Caco-2 (cell line): ENCODE measurements around the gene WDR3. TPM values are rescaled to one million over a fixed set of nuclear protein-coding genes. Genes with fewer than 3 reads are reported as not detected.

Experiments used
- BruUV-seq: library from RNA; stranded (reverse); fragments of 400-500 nt; replicated peaks from 2 replicates; lab custom pipeline; 2021; lab: Mats Ljungman, UMichigan
- CTCF ChIA-PET: fragments of 300-600 bp; sonication (Branson Sonifier 250); formaldehyde crosslinking; loops from one replicate; lab custom pipeline; 2022; ENCODE audit warnings: antibody characterized with exemption; lab: Charles Lee
- POLR2A ChIA-PET: fragments of 300-600 bp; sonication (Branson Sonifier 250); formaldehyde crosslinking; loops from one replicate; lab custom pipeline; 2022; ENCODE audit warnings: antibody characterized with exemption; lab: Charles Lee
- DNase-seq, 2 experiments: peaks; one replicate each; pipeline versions ENCODE4 v3.0.0 to v3.0.0-alpha.2; 2020 to 2022
- H3K27me3 ChIP-seq: replicated peaks from 2 replicates; pipeline ENCODE4 v1.6.0; 2011; ENCODE audit warnings: low read length; ENCODE audit not compliant: control insufficient read depth, insufficient read depth
- H3K36me3 ChIP-seq: 2 replicates; pipeline ENCODE4 v1.5.1; 2011; ENCODE audit warnings: low read length; ENCODE audit not compliant: control insufficient read depth, insufficient read depth
- H3K4me1 ChIP-seq: fragments of 250-450 bp; sonication (Bioruptor Pico); 2 replicates; pipeline ENCODE4 v1.5.1; 2020; ENCODE audit warnings: mild to moderate bottlenecking
- H3K4me3 ChIP-seq: 2 replicates; pipeline ENCODE4 v1.5.1; 2011; ENCODE audit warnings: low read depth, mild to moderate bottlenecking, control low read depth, low read length
- H3K9me3 ChIP-seq: fragments of 250-450 bp; sonication (Bioruptor Pico); 2 replicates; pipeline ENCODE4 v1.5.1; 2020; ENCODE audit warnings: mild to moderate bottlenecking, moderate library complexity
- H3K27ac Mint-ChIP-seq: one replicate; pipeline ENCODE4 v1.8.0; 2022; ENCODE audit warnings: mixed read lengths; ENCODE audit not compliant: unreplicated experiment
- H3K27me3 Mint-ChIP-seq: one replicate; pipeline ENCODE4 v1.8.0; 2022; ENCODE audit warnings: mixed read lengths; ENCODE audit not compliant: insufficient read depth, unreplicated experiment
- H3K36me3 Mint-ChIP-seq: one replicate; pipeline ENCODE4 v1.8.0; 2022; ENCODE audit warnings: mild to moderate bottlenecking, mixed read lengths; ENCODE audit not compliant: insufficient read depth, unreplicated experiment
- H3K4me1 Mint-ChIP-seq: one replicate; pipeline ENCODE4 v1.8.0; 2022; ENCODE audit warnings: low read depth, mixed read lengths; ENCODE audit not compliant: unreplicated experiment
- H3K4me3 Mint-ChIP-seq: one replicate; pipeline ENCODE4 v1.8.0; 2022; ENCODE audit warnings: mild to moderate bottlenecking, moderate library complexity, mixed read lengths; ENCODE audit not compliant: unreplicated experiment
- H3K9me3 Mint-ChIP-seq: one replicate; pipeline ENCODE4 v1.8.0; 2022; ENCODE audit warnings: mixed read lengths; ENCODE audit not compliant: unreplicated experiment
- intact Hi-C: fragments of 100-400 bp; cut with micrococcal nuclease; formaldehyde crosslinking; loops from one replicate; pipeline ENCODE4 v1.10.0; 2022; ENCODE audit not compliant: unreplicated experiment
- total RNA-seq: library from RNA; stranded (reverse); gene quantifications from 2 replicates; pipeline ENCODE4 v1.2.3, GENCODE V29; 2022
- TF ChIP-seq, protein P1 (sequence below), 2 experiments: fragments of 200-600 bp in 1 of 2; IDR thresholded peaks; 1 replicate in 1 of 2; 2 replicates in 1 of 2; pipeline versions ENCODE4 v1.5.1 to v1.8.0; 2011 to 2022; ENCODE audit warnings: antibody characterized with exemption in 1 of 2, control low read depth in 1 of 2, inconsistent platforms in 1 of 2, low read depth in 1 of 2, low read length in 1 of 2, mild to moderate bottlenecking in 1 of 2, moderate library complexity in 1 of 2; ENCODE audit not compliant: insufficient read depth in 1 of 2, severe bottlenecking in 1 of 2, unreplicated experiment in 1 of 2

The WDR3 gene
- total RNA-seq, 1 experiment from 2014 or later = 27.0 TPM

DNA sequence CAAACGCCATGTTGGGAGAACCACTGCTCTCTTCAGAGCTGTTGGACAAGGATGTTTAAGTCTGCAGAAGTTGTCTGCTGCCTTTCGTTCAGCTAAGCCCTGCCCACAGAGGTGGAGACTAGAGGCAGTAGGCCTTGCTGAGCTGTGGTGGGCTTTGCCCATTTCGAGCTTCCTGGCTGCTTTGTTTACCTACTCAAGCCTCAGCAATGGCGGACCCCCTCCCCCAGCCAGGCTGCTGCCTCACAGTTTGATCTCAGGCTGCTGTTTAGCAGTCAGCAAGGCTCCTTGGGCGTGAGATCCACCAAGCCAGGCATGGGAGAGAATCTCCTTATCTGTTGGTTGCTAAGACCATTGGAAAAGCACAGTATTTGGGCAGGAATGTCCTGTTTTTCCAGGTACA lies 74.8 kb downstream of the WDR3 start:
- H3K4me1 ChIP-seq = no peaks in the 10 kb centered on the region
- H3K9me3 ChIP-seq = no peaks in the 10 kb centered on the region
- no peak overlapping the region for H3K4me3 ChIP-seq
- intact Hi-C loops = no loop called here
- Mint-ChIP-seq H3K9me3 (no peaks in the 10 kb centered on the region), H3K36me3 (no peaks in the 10 kb centered on the region), H3K4me3 (no peak overlapping the region), H3K27ac (no peak overlapping the region), H3K4me1 (no peaks in the 10 kb centered on the region), H3K27me3 (peaks cover 9% of the 10 kb centered on the region)
- POLR2A ChIA-PET = no interaction called here
- no peaks in the 10 kb centered on the region for H3K27me3 ChIP-seq
- TF ChIP-seq, protein P1, sequence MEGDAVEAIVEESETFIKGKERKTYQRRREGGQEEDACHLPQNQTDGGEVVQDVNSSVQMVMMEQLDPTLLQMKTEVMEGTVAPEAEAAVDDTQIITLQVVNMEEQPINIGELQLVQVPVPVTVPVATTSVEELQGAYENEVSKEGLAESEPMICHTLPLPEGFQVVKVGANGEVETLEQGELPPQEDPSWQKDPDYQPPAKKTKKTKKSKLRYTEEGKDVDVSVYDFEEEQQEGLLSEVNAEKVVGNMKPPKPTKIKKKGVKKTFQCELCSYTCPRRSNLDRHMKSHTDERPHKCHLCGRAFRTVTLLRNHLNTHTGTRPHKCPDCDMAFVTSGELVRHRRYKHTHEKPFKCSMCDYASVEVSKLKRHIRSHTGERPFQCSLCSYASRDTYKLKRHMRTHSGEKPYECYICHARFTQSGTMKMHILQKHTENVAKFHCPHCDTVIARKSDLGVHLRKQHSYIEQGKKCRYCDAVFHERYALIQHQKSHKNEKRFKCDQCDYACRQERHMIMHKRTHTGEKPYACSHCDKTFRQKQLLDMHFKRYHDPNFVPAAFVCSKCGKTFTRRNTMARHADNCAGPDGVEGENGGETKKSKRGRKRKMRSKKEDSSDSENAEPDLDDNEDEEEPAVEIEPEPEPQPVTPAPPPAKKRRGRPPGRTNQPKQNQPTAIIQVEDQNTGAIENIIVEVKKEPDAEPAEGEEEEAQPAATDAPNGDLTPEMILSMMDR (IDR thresholded peaks at IDR 0.05; ENCODE audit: insufficient read depth in 1 of 2, low read depth in 1 of 2, low read length in 1 of 2, severe bottlenecking in 1 of 2, unreplicated experiment in 1 of 2) = no peak
- DNase-seq = no peak
- CTCF ChIA-PET = no interaction called here
- BruUV-seq = no TSS peak
- H3K36me3 ChIP-seq = no peaks in the 10 kb centered on the region

DNA sequence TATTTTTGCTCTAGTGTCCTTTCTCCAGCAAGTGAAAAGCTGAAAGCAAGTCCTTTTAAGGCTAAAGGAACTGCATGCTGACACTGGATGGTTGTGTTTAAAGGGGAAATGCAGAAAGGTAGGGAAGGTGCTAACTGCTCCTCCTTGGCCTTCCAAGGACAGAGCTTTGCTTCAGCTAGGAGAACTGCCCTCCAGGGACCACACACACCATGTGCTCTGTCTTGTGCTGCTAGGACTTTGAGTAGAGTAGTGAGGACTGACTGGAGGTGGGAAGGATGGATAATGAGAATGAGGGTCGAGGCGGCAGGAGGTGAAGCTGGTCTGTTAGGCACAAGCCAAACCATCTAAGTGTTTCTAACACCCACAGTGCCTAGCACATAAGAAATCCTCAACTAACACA lies 77.9 kb downstream of the WDR3 start:
- Mint-ChIP-seq H3K27ac (no peak overlapping the region), H3K9me3 (no peaks in the 10 kb centered on the region), H3K36me3 (no peaks in the 10 kb centered on the region), H3K4me3 (no peak overlapping the region), H3K27me3 (peaks cover 5% of the 10 kb centered on the region), H3K4me1 (no peaks in the 10 kb centered on the region)
- BruUV-seq = no TSS peak
- ChIA-PET CTCF (no interaction called here), POLR2A (no interaction called here)
- DNase-seq = no peak
- Histone ChIP-seq H3K9me3 (no peaks in the 10 kb centered on the region), H3K27me3 (no peaks in the 10 kb centered on the region), H3K4me3 (no peak overlapping the region), H3K4me1 (no peaks in the 10 kb centered on the region), H3K36me3 (no peaks in the 10 kb centered on the region)
- intact Hi-C loops = no loop called here
- TF ChIP-seq, protein P1 (IDR thresholded peaks at IDR 0.05; ENCODE audit: insufficient read depth in 1 of 2, low read depth in 1 of 2, low read length in 1 of 2, severe bottlenecking in 1 of 2, unreplicated experiment in 1 of 2) = no peak

DNA sequence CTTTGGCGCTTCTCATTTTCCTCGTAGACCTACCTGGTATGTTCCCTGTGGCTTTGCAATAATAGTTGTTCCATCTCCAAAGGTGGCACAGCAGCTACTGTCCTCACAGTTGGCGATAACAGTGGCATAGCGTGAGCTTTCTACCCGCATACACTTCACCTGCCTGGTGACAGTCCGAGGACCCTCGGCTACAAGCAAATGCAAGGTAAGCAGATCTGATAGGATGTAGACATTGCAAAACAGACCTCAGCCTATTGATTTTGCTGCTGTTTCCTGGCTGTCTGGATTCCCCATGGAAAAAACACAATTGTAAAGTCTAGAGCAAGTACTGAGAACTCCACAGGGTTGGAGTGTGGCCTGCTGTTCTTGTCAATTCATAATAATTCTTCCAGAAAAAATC lies 78.5 kb downstream of the WDR3 start:
- Mint-ChIP-seq H3K4me1 (no peaks in the 10 kb centered on the region), H3K27me3 (peaks cover 5% of the 10 kb centered on the region), H3K36me3 (no peaks in the 10 kb centered on the region), H3K4me3 (no peak overlapping the region), H3K27ac (no peak overlapping the region), H3K9me3 (no peaks in the 10 kb centered on the region)
- Histone ChIP-seq H3K36me3 (no peaks in the 10 kb centered on the region), H3K4me1 (no peaks in the 10 kb centered on the region), H3K4me3 (no peak overlapping the region), H3K9me3 (no peaks in the 10 kb centered on the region), H3K27me3 (no peaks in the 10 kb centered on the region)
- no TSS peak for BruUV-seq
- ChIA-PET POLR2A (no interaction called here), CTCF (no interaction called here)
- intact Hi-C loops = no loop called here
- DNase-seq = no peak
- TF ChIP-seq, protein P1 (IDR thresholded peaks at IDR 0.05; ENCODE audit: insufficient read depth in 1 of 2, low read depth in 1 of 2, low read length in 1 of 2, severe bottlenecking in 1 of 2, unreplicated experiment in 1 of 2) = no peak
